NCI-H2107 (cell line): ENCODE results near the gene IFIT2.
"Not testable (repeated sequence)": the region's sequence is repeated elsewhere in the genome, so short reads cannot be mapped to it uniquely, and the experiment has no call there.

Experiments
- DNase-seq: peaks from one replicate; lab custom pipeline; 2025; lab: John Stamatoyannopoulos, UW

The IFIT2 gene, protein sequence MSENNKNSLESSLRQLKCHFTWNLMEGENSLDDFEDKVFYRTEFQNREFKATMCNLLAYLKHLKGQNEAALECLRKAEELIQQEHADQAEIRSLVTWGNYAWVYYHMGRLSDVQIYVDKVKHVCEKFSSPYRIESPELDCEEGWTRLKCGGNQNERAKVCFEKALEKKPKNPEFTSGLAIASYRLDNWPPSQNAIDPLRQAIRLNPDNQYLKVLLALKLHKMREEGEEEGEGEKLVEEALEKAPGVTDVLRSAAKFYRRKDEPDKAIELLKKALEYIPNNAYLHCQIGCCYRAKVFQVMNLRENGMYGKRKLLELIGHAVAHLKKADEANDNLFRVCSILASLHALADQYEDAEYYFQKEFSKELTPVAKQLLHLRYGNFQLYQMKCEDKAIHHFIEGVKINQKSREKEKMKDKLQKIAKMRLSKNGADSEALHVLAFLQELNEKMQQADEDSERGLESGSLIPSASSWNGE

DNA sequence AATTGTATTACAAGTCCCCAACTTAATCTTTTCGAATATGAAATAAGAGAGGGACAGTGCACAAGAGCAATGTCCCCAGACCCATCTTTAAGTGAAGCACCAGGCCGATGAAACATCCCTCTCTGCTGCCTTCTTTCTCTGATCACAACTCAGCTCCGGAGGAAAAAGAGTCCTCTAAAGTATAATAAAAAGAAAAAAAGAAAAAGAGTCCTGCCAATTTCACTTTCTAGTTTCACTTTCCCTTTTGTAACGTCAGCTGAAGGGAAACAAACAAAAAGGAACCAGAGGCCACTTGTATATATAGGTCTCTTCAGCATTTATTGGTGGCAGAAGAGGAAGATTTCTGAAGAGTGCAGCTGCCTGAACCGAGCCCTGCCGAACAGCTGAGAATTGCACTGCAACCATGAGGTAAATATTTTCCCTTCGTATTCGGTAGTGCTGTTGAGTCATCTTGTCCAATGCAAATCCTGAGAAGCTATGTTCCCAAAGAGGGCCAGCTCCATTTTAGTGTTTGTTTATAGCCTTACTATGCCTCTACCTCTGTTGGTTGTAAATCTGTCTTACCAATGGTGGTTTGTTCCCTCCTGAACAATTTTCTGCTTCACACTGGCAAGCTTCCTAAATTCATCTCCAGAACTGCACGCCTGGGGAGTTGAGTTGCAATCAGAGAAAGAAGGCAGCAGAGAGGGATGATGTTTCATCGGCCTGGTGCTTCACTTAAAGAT, at the start of gene IFIT2:
TSS of gene IFIT2 (plus strand) at position 326 of the 725 bp plus-strand sequence. CDS start at position 404, 78 bp downstream.
- peak; percentile 7 for DNase-seq

DNA sequence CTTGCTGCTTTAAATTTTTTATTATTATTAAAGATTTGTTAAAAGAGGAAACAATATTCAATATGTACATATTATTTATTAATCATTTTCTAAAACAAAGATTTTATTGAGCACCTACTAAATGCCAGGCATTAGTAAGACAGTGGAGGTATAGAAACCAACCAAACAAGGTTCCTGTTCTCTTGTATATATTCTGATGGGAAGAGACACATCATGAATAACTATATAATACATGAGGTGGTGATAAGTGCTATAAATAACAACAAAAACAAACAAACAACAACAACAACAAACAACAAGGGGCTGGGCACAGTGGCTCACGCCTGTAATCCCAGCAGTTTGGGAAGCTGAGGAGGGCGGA, 49.6 kb upstream of the IFIT2 start:
- DNase-seq, result no peak

DNA sequence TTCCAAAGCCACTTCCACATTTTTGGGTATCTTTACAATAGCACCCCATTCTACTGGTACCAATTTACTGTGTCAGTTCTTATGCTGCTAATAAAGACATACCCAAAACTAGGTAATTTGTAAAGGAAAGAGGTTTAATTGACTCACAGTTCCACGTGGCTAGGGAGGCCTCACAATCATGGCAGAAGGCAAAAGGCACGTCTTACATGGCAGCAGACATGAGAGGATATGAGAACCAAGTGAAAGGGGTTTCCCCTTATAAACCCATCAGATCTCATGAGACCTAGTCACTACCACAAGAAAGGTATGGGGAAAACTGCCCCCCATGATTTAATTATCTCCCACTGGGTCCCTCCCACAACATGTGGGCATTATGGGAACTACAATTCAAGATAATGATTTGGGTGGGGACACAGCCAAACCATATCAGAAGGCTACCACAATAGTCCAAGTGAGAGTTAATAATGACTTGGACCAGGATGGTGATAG, 46.7 kb upstream of the IFIT2 start:
- not testable (repeated sequence) for DNase-seq

GRCh38 chr10:89255793-89256192, 46.1 kb upstream of the IFIT2 start:
- no peak for DNase-seq

GRCh38 chr10:89256340-89256739, 45.5 kb upstream of the IFIT2 start:
- DNase-seq, result no peak

DNA sequence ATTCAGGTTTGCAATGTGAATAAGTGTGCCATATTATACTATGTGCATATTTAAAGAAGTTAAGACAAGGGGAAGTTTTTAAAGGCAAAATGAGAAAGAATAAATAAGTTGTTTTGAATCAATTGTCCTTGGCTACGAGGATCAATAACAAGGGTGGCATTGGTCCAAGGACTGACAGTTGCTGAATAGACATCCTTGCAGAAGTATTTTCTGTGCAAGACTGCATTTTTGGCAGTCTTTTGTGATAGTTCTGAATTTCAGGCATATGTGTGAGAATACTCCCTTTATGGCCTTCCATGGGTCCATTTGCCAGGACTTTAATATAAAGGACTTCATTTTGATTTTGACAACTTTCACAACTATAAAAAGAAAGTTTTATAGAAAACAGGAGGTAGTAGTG, 44.9 kb upstream of the IFIT2 start:
- DNase-seq, result no peak

- DNase-seq, result no peak
Measured at GRCh38 chr10:89257581-89257980, 44.3 kb upstream of the IFIT2 start.

DNA sequence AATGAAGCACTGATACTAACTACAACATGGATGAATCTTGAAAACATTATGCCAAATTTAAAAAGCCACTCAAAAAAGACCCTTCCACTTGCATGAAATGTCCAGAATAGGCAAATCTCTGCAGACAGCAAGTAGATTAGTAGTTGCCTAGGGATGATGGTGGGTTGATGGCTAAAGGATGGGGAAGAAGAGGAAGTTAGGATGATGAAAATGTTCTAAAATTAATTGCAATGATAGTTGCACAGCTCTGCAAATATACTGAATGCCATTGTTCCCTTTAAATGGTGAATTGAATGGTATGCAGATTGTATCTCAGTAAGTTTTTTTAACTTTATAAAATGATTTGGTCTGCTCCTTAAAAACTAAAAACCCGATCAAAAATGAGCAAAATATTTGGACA, 43.0 kb upstream of the IFIT2 start:
- DNase-seq, result no peak

- no peak for DNase-seq
Measured at GRCh38 chr10:89262086-89263051, 39.5 kb upstream of the IFIT2 start.

- DNase-seq, result no peak
Measured at GRCh38 chr10:89263091-89263490, 38.8 kb upstream of the IFIT2 start.

GRCh38 chr10:89263531-89263930, 38.3 kb upstream of the IFIT2 start:
- DNase-seq, result no peak

DNA sequence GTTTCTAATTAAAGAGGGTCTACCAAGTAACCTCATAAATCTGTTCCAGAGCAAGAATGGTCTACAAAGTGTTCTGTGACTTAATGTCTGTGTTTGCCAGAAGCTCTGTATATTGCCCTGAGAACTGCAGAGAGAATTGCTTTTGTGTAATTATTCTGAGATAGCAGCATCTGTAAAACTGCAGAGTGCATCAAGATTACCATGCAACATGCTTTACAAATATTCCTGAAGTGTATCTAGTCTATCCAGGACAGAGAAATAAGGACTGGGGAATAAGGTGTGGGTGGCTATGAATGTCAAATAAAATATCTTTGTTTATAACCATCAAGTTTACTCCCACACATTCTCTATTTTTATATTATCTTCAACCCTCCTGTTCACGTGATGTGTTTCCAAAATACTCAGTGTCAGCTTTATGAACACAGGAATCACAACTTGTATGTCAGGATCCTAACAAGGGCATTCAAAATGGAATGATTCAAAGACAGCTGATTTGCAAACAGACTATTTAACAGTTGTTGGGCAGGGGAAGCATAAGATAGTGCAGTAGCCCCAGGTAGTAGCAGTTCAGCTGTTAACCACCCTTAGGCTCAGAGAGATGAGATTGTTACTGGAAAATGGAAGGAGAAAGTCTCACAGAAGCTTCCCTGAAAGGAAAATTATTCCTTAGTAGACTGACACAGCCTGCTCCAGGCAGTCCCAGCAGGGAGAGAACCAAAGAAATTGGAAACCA, 35.0 kb upstream of the IFIT2 start:
- DNase-seq, result no peak

- no peak for DNase-seq
Measured at GRCh38 chr10:89269433-89270152, 32.3 kb upstream of the IFIT2 start.

GRCh38 chr10:89270153-89270483, 31.7 kb upstream of the IFIT2 start:
- DNase-seq, result no peak

GRCh38 chr10:89271532-89271931, 30.3 kb upstream of the IFIT2 start:
- no peak for DNase-seq

DNA sequence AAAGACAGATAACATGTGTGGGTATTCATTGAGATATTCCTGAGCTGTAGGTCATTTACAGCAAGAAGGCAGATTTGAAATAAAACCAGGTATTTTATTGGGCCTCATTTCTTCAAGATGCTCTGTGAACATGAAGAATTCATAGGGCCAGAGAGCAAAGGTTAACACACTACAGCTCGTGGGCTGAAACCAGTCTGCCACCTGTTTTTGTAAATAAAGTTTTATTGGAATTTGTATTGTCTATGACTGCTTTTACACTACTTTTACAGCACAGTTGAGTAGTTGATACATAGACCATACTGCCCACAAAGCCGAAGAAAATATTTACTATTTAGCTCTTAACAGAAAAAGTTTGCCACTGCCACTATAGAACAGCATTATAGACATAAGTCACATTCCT, 28.2 kb upstream of the IFIT2 start:
- DNase-seq, result no peak

GRCh38 chr10:89274928-89275327, 26.9 kb upstream of the IFIT2 start:
- no peak for DNase-seq

GRCh38 chr10:89275383-89275782, 26.5 kb upstream of the IFIT2 start:
- no peak for DNase-seq

DNA sequence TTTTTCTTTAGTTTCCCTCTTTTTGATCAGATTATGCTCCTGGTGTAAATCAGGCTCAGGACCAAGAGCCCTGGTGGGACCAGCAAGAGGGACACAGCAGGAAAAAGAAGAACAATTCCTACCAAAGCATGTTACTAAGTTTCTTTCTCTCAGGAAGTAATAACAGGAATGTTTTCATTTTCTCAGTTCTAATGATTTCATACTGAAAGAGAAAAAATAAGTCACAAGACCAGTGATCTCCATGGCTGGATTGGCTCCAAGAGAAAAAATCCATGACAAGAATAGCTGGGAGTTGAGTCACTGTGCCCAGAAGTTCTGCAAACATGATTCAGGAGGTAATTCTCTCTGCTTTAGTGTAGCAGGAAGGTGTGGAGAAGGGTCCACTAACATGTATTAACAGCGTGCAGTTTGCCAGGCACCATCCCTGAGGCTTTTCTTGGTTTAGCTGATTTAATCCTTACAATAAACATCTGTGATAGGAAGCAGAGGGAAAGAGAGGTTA, 23.8 kb upstream of the IFIT2 start:
- DNase-seq, result no peak

DNA sequence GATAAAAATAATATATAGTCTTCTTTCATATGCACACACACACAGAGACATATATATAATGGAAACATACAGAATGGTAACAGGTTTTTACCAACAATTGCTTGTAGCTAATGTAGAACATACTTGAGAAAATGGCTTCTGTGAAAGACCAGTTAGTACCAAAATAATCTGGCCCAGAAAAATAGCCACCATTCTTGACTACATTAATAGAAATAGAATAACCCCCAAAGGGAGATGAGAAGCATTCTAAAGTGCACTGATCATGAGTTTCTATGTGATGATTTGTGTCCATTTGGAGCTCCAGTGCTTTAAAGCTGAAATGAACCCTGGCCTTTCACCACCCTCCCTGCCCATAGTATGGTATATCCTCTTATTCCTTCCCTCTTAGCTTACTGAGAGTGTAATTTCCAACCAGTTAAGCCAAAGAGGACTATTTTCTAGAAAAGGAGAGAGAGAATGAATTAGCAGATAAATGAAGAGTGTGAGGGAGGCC, 22.9 kb upstream of the IFIT2 start:
- DNase-seq, result no peak
